HEK293T (cell line): Measurements from ENCODE around the gene AGBL4.

ENCODE experiments used
- ELF4 ChIP-seq: fragments of 450-650 bp; IDR thresholded peaks from 2 replicates; pipeline ENCODE4 v1.6.1; 2017; ENCODE audit warnings: antibody characterized with exemption
- FOXK2 ChIP-seq: fragments of 450-650 bp; IDR thresholded peaks from 2 replicates; pipeline ENCODE4 v1.6.1; 2016; ENCODE audit warnings: mild to moderate bottlenecking
- NFRKB ChIP-seq: fragments of 450-650 bp; IDR thresholded peaks from 2 replicates; pipeline ENCODE4 v1.6.1; 2016; ENCODE audit warnings: mild to moderate bottlenecking, moderate library complexity
- SP1 ChIP-seq: fragments of 450-650 bp; IDR thresholded peaks from 2 replicates; pipeline ENCODE4 v1.6.1; 2017
- SUZ12 ChIP-seq: fragments of 450-650 bp; IDR thresholded peaks from 2 replicates; pipeline ENCODE4 v1.6.1; 2016; ENCODE audit warnings: mild to moderate bottlenecking
- TARDBP ChIP-seq: fragments of 450-650 bp; IDR thresholded peaks from 2 replicates; pipeline ENCODE4 v1.6.1; 2016

GRCh38 chr1:48667782-48668181, 1356.0 kb downstream of the AGBL4 start:
- no peak for TF ChIP-seq FOXK2
- no peak for TF ChIP-seq SP1
- no peak for TF ChIP-seq NFRKB
- TF ChIP-seq ELF4, result no peak
- TF ChIP-seq TARDBP, result no peak
- TF ChIP-seq SUZ12, result no peak
